ENCODE results near the gene CMBL. TPM values are rescaled to one million over a fixed set of nuclear protein-coding genes. Genes with fewer than 3 reads are reported as not detected.

CMBL gene
- total RNA-seq, 8 experiments from 2014 or later: 3.2 to 26.2 (median 9.9) TPM

- in situ Hi-C loops (cut with MboI; ENCODE audit: low pct_unique_long_range_greater_than_20kb in 2 of 9, low sequenced_read_pairs in 9 of 9, unreplicated experiment in 9 of 9): loop anchor here in 1 of 9 experiments (25.0 kb wide), 1 partner anchor 170 kb away; the partner anchor contains the start of gene ROPN1L
- Histone ChIP-seq H3K4me3 (no peak overlapping the region), H3K4me1 (replicated peaks in 1 of 2) (no peaks in the 10 kb centered on the region), H3K27ac (no peak overlapping the region)
- WGBS, 10 experiments: 50 to 100% (median 90%) methylated on average over 1 to 3 of the region's 4 CpGs; no CpG with 5 or more reads in 2 of the 10 experiments
- ATAC-seq (replicated peaks in 6 of 8): no peak
Observed at GRCh38 chr5:10266839-10267238, 40.9 kb downstream of the CMBL start.

GRCh38 chr5:10266137-10266536, 41.6 kb downstream of the CMBL start:
- in situ Hi-C loops (cut with MboI; ENCODE audit: low pct_unique_long_range_greater_than_20kb in 2 of 9, low sequenced_read_pairs in 9 of 9, unreplicated experiment in 9 of 9): loop anchor here in 1 of 9 experiments (25.0 kb wide), 1 partner anchor 171 kb away; the partner anchor contains the start of gene ROPN1L
- ATAC-seq (replicated peaks in 6 of 8): no peak
- Histone ChIP-seq H3K27ac (no peak overlapping the region), H3K4me3 (no peak overlapping the region), H3K4me1 (replicated peaks in 1 of 2) (no peaks in the 10 kb centered on the region)
- 17 to 100% (median 80%) methylated on average over 1 to 4 of the region's 4 CpGs; no CpG with 5 or more reads in 1 of the 10 experiments for WGBS, 10 experiments

GRCh38 chr5:10265245-10266109, 42.2 kb downstream of the CMBL start:
- WGBS, 10 experiments: 0 to 100% (median 85%) methylated on average over 1 to 4 of the region's 6 CpGs; no CpG with 5 or more reads in 4 of the 10 experiments
- no peak overlapping the region for H3K27ac ChIP-seq
- H3K4me1 ChIP-seq (replicated peaks in 1 of 2): no peaks in the 10 kb centered on the region
- ATAC-seq (replicated peaks in 6 of 8): peak in 3 of 8 experiments; percentile 17 to 45 (median 41)
- no peak overlapping the region for H3K4me3 ChIP-seq
- in situ Hi-C loops (cut with MboI; ENCODE audit: low pct_unique_long_range_greater_than_20kb in 2 of 9, low sequenced_read_pairs in 9 of 9, unreplicated experiment in 9 of 9): loop anchor here in 1 of 9 experiments (25.0 kb wide), 1 partner anchor 172 kb away; the partner anchor contains the start of gene ROPN1L

GRCh38 chr5:10264604-10265003, 43.1 kb downstream of the CMBL start:
- H3K27ac ChIP-seq: no peak overlapping the region
- no peaks in the 10 kb centered on the region for H3K4me1 ChIP-seq (replicated peaks in 1 of 2)
- peak in 3 of 8 experiments; percentile 44 to 82 (median 61) for ATAC-seq (replicated peaks in 6 of 8)
- in situ Hi-C loops (cut with MboI; ENCODE audit: low pct_unique_long_range_greater_than_20kb in 2 of 9, low sequenced_read_pairs in 9 of 9, unreplicated experiment in 9 of 9): loop anchor here in 1 of 9 experiments (25.0 kb wide), 1 partner anchor 173 kb away; the partner anchor contains the start of gene ROPN1L
- H3K4me3 ChIP-seq: no peak overlapping the region
- 79 to 100% (median 86%) methylated on average over 1 to 3 of the region's 3 CpGs; no CpG with 5 or more reads in 1 of the 10 experiments for WGBS, 10 experiments

GRCh38 chr5:10262995-10263394, 44.7 kb downstream of the CMBL start:
- 92 to 100% (median 98%) methylated on average over 1 to 10 of the region's 11 CpGs; no CpG with 5 or more reads in 1 of the 10 experiments for WGBS, 10 experiments
- Histone ChIP-seq H3K4me3 (no peak overlapping the region), H3K27ac (no peak overlapping the region), H3K4me1 (replicated peaks in 1 of 2) (no peaks in the 10 kb centered on the region)
- ATAC-seq (replicated peaks in 6 of 8): no peak
- in situ Hi-C loops (cut with MboI; ENCODE audit: low pct_unique_long_range_greater_than_20kb in 2 of 9, low sequenced_read_pairs in 9 of 9, unreplicated experiment in 9 of 9): loop anchor here in 1 of 9 experiments (25.0 kb wide), 1 partner anchor 174 kb away; the partner anchor contains the start of gene ROPN1L

- WGBS, 10 experiments: 36 to 92% (median 75%) methylated on average over 6 to 16 of the region's 18 CpGs; no CpG with 5 or more reads in 1 of the 10 experiments
- ATAC-seq (replicated peaks in 6 of 8): no peak
- Histone ChIP-seq H3K27ac (no peak overlapping the region), H3K4me1 (replicated peaks in 1 of 2) (no peaks in the 10 kb centered on the region), H3K4me3 (no peak overlapping the region)
- in situ Hi-C loops (cut with MboI; ENCODE audit: low pct_unique_long_range_greater_than_20kb in 2 of 9, low sequenced_read_pairs in 9 of 9, unreplicated experiment in 9 of 9): loop anchor here in 1 of 9 experiments (25.0 kb wide), 1 partner anchor 175 kb away; the partner anchor contains the start of gene ROPN1L
Observed at GRCh38 chr5:10262121-10262774, 45.5 kb downstream of the CMBL start.

- ATAC-seq (replicated peaks in 6 of 8): no peak
- Histone ChIP-seq H3K4me3 (no peak overlapping the region), H3K27ac (no peak overlapping the region), H3K4me1 (replicated peaks in 1 of 2) (no peaks in the 10 kb centered on the region)
- WGBS, 10 experiments: 50 to 70% (median 67%) methylated on average over 2 to 5 of the region's 9 CpGs; no CpG with 5 or more reads in 7 of the 10 experiments
- in situ Hi-C loops (cut with MboI; ENCODE audit: low pct_unique_long_range_greater_than_20kb in 2 of 9, low sequenced_read_pairs in 9 of 9, unreplicated experiment in 9 of 9): loop anchor here in 1 of 9 experiments (25.0 kb wide), 1 partner anchor 176 kb away; the partner anchor contains the start of gene ROPN1L
Observed at GRCh38 chr5:10261065-10261464, 46.6 kb downstream of the CMBL start.

GRCh38 chr5:10259899-10260298, 47.8 kb downstream of the CMBL start:
- no peak for ATAC-seq (replicated peaks in 6 of 8)
- WGBS, 10 experiments: 83 to 100% (median 100%) methylated on average over 1 of the region's 5 CpGs; no CpG with 5 or more reads in 5 of the 10 experiments
- H3K27ac ChIP-seq: no peak overlapping the region
- H3K4me3 ChIP-seq: no peak overlapping the region
- H3K4me1 ChIP-seq (replicated peaks in 1 of 2): no peaks in the 10 kb centered on the region
- in situ Hi-C loops (cut with MboI; ENCODE audit: low pct_unique_long_range_greater_than_20kb in 2 of 9, low sequenced_read_pairs in 9 of 9, unreplicated experiment in 9 of 9): loop anchor here in 1 of 9 experiments (25.0 kb wide), 1 partner anchor 177 kb away; the partner anchor contains the start of gene ROPN1L

GRCh38 chr5:10257870-10258269, 49.8 kb downstream of the CMBL start:
- no peak overlapping the region for H3K27ac ChIP-seq
- no peaks in the 10 kb centered on the region for H3K4me1 ChIP-seq (replicated peaks in 1 of 2)
- H3K4me3 ChIP-seq: no peak overlapping the region
- 61 to 100% (median 82%) methylated on average over 1 to 8 of the region's 8 CpGs; no CpG with 5 or more reads in 1 of the 10 experiments for WGBS, 10 experiments
- in situ Hi-C loops (cut with MboI; ENCODE audit: low pct_unique_long_range_greater_than_20kb in 2 of 9, low sequenced_read_pairs in 9 of 9, unreplicated experiment in 9 of 9): loop anchor here in 1 of 9 experiments (25.0 kb wide), 1 partner anchor 179 kb away; the partner anchor contains the start of gene ROPN1L
- no peak for ATAC-seq (replicated peaks in 6 of 8)

- no peak for ATAC-seq (replicated peaks in 6 of 8)
- Histone ChIP-seq H3K27ac (no peak overlapping the region), H3K4me3 (no peak overlapping the region), H3K4me1 (replicated peaks in 1 of 2) (peaks cover 9% of the 10 kb centered on the region in 2 donors)
- in situ Hi-C loops (cut with MboI; ENCODE audit: low pct_unique_long_range_greater_than_20kb in 2 of 9, low sequenced_read_pairs in 9 of 9, unreplicated experiment in 9 of 9): loop anchor here in 1 of 9 experiments (25.0 kb wide), 1 partner anchor 183 kb away; the partner anchor contains the start of gene ROPN1L
- 0 to 88% (median 28%) methylated on average over 1 to 2 of the region's 2 CpGs; no CpG with 5 or more reads in 1 of the 10 experiments for WGBS, 10 experiments
Observed at GRCh38 chr5:10254686-10255085, 53.0 kb downstream of the CMBL start.

GRCh38 chr5:10253390-10253789, 54.3 kb downstream of the CMBL start:
- H3K4me1 ChIP-seq (replicated peaks in 1 of 2): peaks cover 13 to 14% of the 10 kb centered on the region in 2 donors
- H3K4me3 ChIP-seq: no peak overlapping the region
- 50 to 100% (median 92%) methylated on average over 1 to 3 of the region's 3 CpGs; no CpG with 5 or more reads in 2 of the 10 experiments for WGBS, 10 experiments
- in situ Hi-C loops (cut with MboI; ENCODE audit: low pct_unique_long_range_greater_than_20kb in 2 of 9, low sequenced_read_pairs in 9 of 9, unreplicated experiment in 9 of 9): loop anchor here in 1 of 9 experiments (25.0 kb wide), 1 partner anchor 184 kb away; the partner anchor contains the start of gene ROPN1L
- no peak overlapping the region for H3K27ac ChIP-seq
- no peak for ATAC-seq (replicated peaks in 6 of 8)

- no peak for ATAC-seq (replicated peaks in 6 of 8)
- in situ Hi-C loops (cut with MboI; ENCODE audit: low pct_unique_long_range_greater_than_20kb in 2 of 9, low sequenced_read_pairs in 9 of 9, unreplicated experiment in 9 of 9): loop anchor here in 1 of 9 experiments (25.0 kb wide), 1 partner anchor 186 kb away; the partner anchor contains the start of gene ROPN1L
- Histone ChIP-seq H3K27ac (no peak overlapping the region), H3K4me1 (replicated peaks in 1 of 2) (peaks cover 13 to 14% of the 10 kb centered on the region in 2 donors), H3K4me3 (peak overlapping the region; percentile 57 to 99 (median 73))
- 5 to 60% (median 32%) methylated on average over 1 to 7 of the region's 7 CpGs; no CpG with 5 or more reads in 2 of the 10 experiments for WGBS, 10 experiments
Observed at GRCh38 chr5:10251405-10251804, 56.3 kb downstream of the CMBL start.

Measured in motor neuron (in vitro differentiated cells).